ENCODE results near the gene DTX1. TPM values are rescaled to one million over a fixed set of nuclear protein-coding genes. Genes with fewer than 3 reads are reported as not detected.

The DTX1 gene
- total RNA-seq, 4 donors from 2014 or later, result 17.3 to 38.1 (median 25.4) TPM

- no peaks in the 10 kb centered on the region for H3K4me1 ChIP-seq
- WGBS, 2 donors, result 26 to 40% methylated on average over 4 of the region's 4 CpGs
Observed at GRCh38 chr12:113119980-113120669, 63.6 kb downstream of the DTX1 start.

GRCh38 chr12:113120670-113121370, 64.3 kb downstream of the DTX1 start:
- H3K27ac ChIP-seq, result no peak overlapping the region
- peaks cover 0 to 10% of the 10 kb centered on the region in 2 donors for H3K27me3 ChIP-seq
- 75 to 76% methylated on average over 3 of the region's 3 CpGs for WGBS, 2 donors
- H3K9me3 ChIP-seq, result peaks cover 0 to 19% (median 0%) of the 10 kb centered on the region in 4 donors
- no peak for DNase-seq (ENCODE audit: low spot score in 2 of 2)
- no peaks in the 10 kb centered on the region for H3K36me3 ChIP-seq
- H3K4me3 ChIP-seq, result no peak overlapping the region
- TF ChIP-seq POLR2A (IDR thresholded peaks at IDR 0.05) (no peak), CTCF (IDR thresholded peaks at IDR 0.05) (no peak), EP300 (IDR thresholded peaks at IDR 0.05) (no peak)
- H3K4me1 ChIP-seq, result no peaks in the 10 kb centered on the region

More at GRCh38 chr12:113119980-113120669, 63.6 kb downstream of the DTX1 start:
- no peak overlapping the region for H3K4me3 ChIP-seq
- TF ChIP-seq CTCF (IDR thresholded peaks at IDR 0.05) (no peak), POLR2A (IDR thresholded peaks at IDR 0.05) (no peak), EP300 (IDR thresholded peaks at IDR 0.05) (no peak)
- H3K9me3 ChIP-seq, result peaks cover 0 to 18% (median 0%) of the 10 kb centered on the region in 4 donors
- no peak for DNase-seq (ENCODE audit: low spot score in 2 of 2)
- no peak overlapping the region for H3K27ac ChIP-seq
- peaks cover 0 to 10% of the 10 kb centered on the region in 2 donors for H3K27me3 ChIP-seq
- no peaks in the 10 kb centered on the region for H3K36me3 ChIP-seq

GRCh38 chr12:113127791-113128199, 71.3 kb downstream of the DTX1 start:
- H3K27ac ChIP-seq, result no peak overlapping the region
- peaks cover 0 to 14% (median 0%) of the 10 kb centered on the region in 4 donors for H3K9me3 ChIP-seq
- H3K4me3 ChIP-seq, result no peak overlapping the region
- H3K4me1 ChIP-seq, result no peaks in the 10 kb centered on the region
- no peak for DNase-seq (ENCODE audit: low spot score in 2 of 2)
- peaks cover 0 to 14% of the 10 kb centered on the region in 2 donors for H3K27me3 ChIP-seq
- no peaks in the 10 kb centered on the region for H3K36me3 ChIP-seq
- TF ChIP-seq EP300 (IDR thresholded peaks at IDR 0.05), result no peak
- TF ChIP-seq CTCF (IDR thresholded peaks at IDR 0.05), result no peak
- TF ChIP-seq POLR2A (IDR thresholded peaks at IDR 0.05), result no peak
- WGBS, 2 donors, result 29 to 38% methylated on average over 12 to 15 of the region's 15 CpGs

- DNase-seq (ENCODE audit: low spot score in 2 of 2), result no peak
- no peak overlapping the region for H3K4me3 ChIP-seq
- TF ChIP-seq CTCF (IDR thresholded peaks at IDR 0.05) (no peak), EP300 (IDR thresholded peaks at IDR 0.05) (no peak), POLR2A (IDR thresholded peaks at IDR 0.05) (no peak)
- no peaks in the 10 kb centered on the region for H3K36me3 ChIP-seq
- no peaks in the 10 kb centered on the region for H3K4me1 ChIP-seq
- H3K27ac ChIP-seq, result peak overlapping the region in 1 of 4 donors; percentile 80
- H3K9me3 ChIP-seq, result peaks cover 0 to 3% (median 0%) of the 10 kb centered on the region in 4 donors
- WGBS, 2 donors, result 46 to 49% methylated on average over 9 of the region's 9 CpGs
- peaks cover 0 to 18% of the 10 kb centered on the region in 2 donors for H3K27me3 ChIP-seq
Observed at GRCh38 chr12:113128802-113129663, 72.5 kb downstream of the DTX1 start.

All from tibial nerve (tissue), 4 donors.